Ovary (tissue), 9 donors: ENCODE measurements around the gene NR3C1. TPM values are rescaled to one million over a fixed set of nuclear protein-coding genes. Genes with fewer than 3 reads are reported as not detected.

Experiments
- DNase-seq, 5 donors: peaks; one replicate each; pipeline ENCODE4 v3.0.0-alpha.2; 2019 to 2020
- H3K27ac ChIP-seq, 2 donors: fragments of 200-600 bp; one replicate each; pipeline versions ENCODE4 v1.5.1 to v1.8.0; 2019 to 2022
- H3K27me3 ChIP-seq: fragments of 200-600 bp; one replicate; pipeline ENCODE4 v1.8.0; 2022
- H3K36me3 ChIP-seq: fragments of 200-600 bp; sonication (generic); one replicate; pipeline ENCODE4 v1.5.1; 2019
- H3K4me1 ChIP-seq: one replicate; pipeline ENCODE4 v1.8.1; 2013; ENCODE audit warnings: mild to moderate bottlenecking, moderate library complexity; ENCODE audit not compliant: insufficient read depth
- H3K4me3 ChIP-seq: fragments of 200-600 bp; sonication (generic); one replicate; pipeline ENCODE4 v1.5.1; 2017
- H3K9me3 ChIP-seq, 2 donors: fragments of 200-600 bp in 1 of 2; sonication (generic) in 1 of 2; one replicate each; pipeline versions ENCODE4 v1.5.1 to v1.8.1; 2013 to 2019; ENCODE audit warnings: mild to moderate bottlenecking in 1 of 2, moderate library complexity in 1 of 2
- EP300 ChIP-seq: sonication (generic); formaldehyde crosslinking; IDR thresholded peaks from one replicate; pipeline ENCODE4 v1.6.1; 2017; ENCODE audit warnings: antibody characterized with exemption
- POLR2A ChIP-seq: fragments of 450-650 bp; IDR thresholded peaks from one replicate; pipeline ENCODE4 v1.6.1; 2017; ENCODE audit warnings: antibody characterized with exemption, mild to moderate bottlenecking, moderate library complexity
- WGBS, 3 donors: extraction: QIAGEN DNeasy Blood & Tissue Kit in 1 of 3; methylation state at CpG; one replicate each; pipeline versions ENCODE4 v1.1.5 to v1.1.7; 2013 to 2017; 5-methylcytosine and 5-hydroxymethylcytosine counted together
- intact Hi-C, 4 donors: fragments of 100-400 bp; cut with DNase I; formaldehyde crosslinking; loops; one replicate each; pipeline versions ENCODE4 v1.11.0 to v1.15.1; 2022 to 2023
- polyA plus RNA-seq, 2 donors: library from polyadenylated mRNA; stranded (reverse); fragments of 200-250 nt in 1 of 2; fragments of 350-450 nt in 1 of 2; fragmentation: Illumina TruSeq in 1 of 2; extraction: RNeasy Lipid Tissue Mini Kit (QIAGEN cat#74804) in 1 of 2; gene quantifications; one replicate each; pipeline ENCODE4 v1.2.3, GENCODE V29; 2013 to 2014
- total RNA-seq, 7 donors: library from RNA; depleted of rRNA in 2 of 7; stranded (reverse); fragments of >200 nt in 2 of 7; fragmentation: NEBNext Ultra II Directional in 3 of 7; extraction: Animal tissue kit (Norgen Biotek cat#: 25700) in 3 of 7; gene quantifications; one replicate each; pipeline versions ENCODE4 v1.1.0 to v1.2.4, GENCODE V29; 2016 to 2023
- TF ChIP-seq, protein P1 (sequence below), 3 donors: fragments of 450-650 bp in 2 of 3; fragments of 200-600 bp in 1 of 3; IDR thresholded peaks; one replicate each; pipeline versions ENCODE4 v1.5.1 to v1.8.0; 2016 to 2022; ENCODE audit warnings: antibody characterized with exemption in 3 of 3, mild to moderate bottlenecking in 1 of 3
- donor health status: DM: no; HTN: no; CAD: no; lungs with moderate emphysema.
- donor health status: DM: no; HTN: no; CAD: no.
- donor health status: Bipolar disorder and iron deficiency.
- donor health status: DM: yes; HTN: yes; CAD: no.
- donor health status: DM: no; HTN: no; CAD: no.
- donor health status: DM: yes; HTN: yes; CAD: no.

The NR3C1 gene
- total and polyA plus RNA-seq, 9 donors: 15.5 to 54.3 (median 38.4) TPM

DNA sequence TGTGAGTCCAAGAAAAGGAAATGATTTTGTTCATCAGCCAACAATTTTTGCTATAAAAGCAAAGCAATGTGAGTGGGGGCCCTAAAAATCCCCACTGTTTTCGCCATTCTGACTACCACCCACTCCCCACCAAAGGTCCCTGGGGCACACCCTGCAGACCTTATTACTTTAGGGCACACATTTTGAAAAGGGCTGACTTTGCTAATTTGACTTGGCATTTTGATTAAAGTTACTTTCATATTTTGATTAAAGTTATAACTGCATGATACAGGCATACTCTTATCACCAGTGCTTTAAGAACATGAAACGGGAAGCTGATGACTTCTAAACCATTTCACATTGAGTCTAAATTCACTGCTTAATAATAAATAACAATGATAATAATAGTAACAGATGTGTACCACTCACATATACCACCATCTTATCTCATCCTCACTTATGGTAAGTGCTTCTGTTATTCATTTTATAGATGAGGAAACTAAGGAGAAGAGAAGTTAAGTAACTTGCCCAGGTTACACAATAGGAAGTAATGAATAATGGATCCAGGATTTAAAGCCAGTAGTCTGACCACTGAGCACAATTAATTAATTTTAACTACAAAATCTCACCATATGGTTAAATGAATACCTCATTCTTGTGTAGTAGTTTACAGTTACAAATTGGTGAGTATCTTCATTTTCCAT lies 25.4 kb upstream of the NR3C1 start:
- Histone ChIP-seq H3K36me3 (no peaks in the 10 kb centered on the region), H3K4me1 (no peaks in the 10 kb centered on the region), H3K27me3 (no peaks in the 10 kb centered on the region), H3K27ac (no peak overlapping the region), H3K9me3 (no peaks in the 10 kb centered on the region), H3K4me3 (no peak overlapping the region)
- no peak for DNase-seq
- no peak for TF ChIP-seq POLR2A
- no peak for TF ChIP-seq EP300
- TF ChIP-seq, protein P1, sequence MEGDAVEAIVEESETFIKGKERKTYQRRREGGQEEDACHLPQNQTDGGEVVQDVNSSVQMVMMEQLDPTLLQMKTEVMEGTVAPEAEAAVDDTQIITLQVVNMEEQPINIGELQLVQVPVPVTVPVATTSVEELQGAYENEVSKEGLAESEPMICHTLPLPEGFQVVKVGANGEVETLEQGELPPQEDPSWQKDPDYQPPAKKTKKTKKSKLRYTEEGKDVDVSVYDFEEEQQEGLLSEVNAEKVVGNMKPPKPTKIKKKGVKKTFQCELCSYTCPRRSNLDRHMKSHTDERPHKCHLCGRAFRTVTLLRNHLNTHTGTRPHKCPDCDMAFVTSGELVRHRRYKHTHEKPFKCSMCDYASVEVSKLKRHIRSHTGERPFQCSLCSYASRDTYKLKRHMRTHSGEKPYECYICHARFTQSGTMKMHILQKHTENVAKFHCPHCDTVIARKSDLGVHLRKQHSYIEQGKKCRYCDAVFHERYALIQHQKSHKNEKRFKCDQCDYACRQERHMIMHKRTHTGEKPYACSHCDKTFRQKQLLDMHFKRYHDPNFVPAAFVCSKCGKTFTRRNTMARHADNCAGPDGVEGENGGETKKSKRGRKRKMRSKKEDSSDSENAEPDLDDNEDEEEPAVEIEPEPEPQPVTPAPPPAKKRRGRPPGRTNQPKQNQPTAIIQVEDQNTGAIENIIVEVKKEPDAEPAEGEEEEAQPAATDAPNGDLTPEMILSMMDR (IDR thresholded peaks at IDR 0.05): no peak
- WGBS, 3 donors: 75 to 86% (median 77%) methylated on average over 2 of the region's 2 CpGs
- intact Hi-C loops: no loop called here

DNA sequence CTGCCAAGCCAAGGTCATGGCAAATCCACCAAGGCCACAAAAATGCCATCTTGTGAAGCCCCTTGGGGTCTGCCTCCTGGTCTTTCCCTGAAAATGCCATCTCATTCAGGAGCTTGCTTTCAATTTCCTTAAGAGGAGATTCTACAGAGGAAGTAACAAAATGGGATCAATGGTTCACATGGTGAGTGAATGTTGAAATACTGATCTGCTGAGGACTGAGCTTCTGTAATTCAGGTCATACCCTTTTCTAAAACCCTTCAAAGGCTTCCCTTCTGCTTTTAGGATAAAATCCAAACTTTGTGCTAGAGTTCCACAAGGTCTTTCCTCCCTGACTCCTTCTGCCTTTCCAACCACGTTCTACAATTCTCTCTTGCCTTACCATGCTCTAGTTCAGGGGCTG lies 24.7 kb upstream of the NR3C1 start:
- intact Hi-C loops: no loop called here
- 82 to 88% (median 83%) methylated on average over 1 of the region's 1 CpG for WGBS, 3 donors
- Histone ChIP-seq H3K4me3 (no peak overlapping the region), H3K27me3 (no peaks in the 10 kb centered on the region), H3K4me1 (no peaks in the 10 kb centered on the region), H3K27ac (no peak overlapping the region), H3K36me3 (no peaks in the 10 kb centered on the region), H3K9me3 (no peaks in the 10 kb centered on the region)
- TF ChIP-seq, protein P1 (IDR thresholded peaks at IDR 0.05): no peak
- DNase-seq: no peak

DNA sequence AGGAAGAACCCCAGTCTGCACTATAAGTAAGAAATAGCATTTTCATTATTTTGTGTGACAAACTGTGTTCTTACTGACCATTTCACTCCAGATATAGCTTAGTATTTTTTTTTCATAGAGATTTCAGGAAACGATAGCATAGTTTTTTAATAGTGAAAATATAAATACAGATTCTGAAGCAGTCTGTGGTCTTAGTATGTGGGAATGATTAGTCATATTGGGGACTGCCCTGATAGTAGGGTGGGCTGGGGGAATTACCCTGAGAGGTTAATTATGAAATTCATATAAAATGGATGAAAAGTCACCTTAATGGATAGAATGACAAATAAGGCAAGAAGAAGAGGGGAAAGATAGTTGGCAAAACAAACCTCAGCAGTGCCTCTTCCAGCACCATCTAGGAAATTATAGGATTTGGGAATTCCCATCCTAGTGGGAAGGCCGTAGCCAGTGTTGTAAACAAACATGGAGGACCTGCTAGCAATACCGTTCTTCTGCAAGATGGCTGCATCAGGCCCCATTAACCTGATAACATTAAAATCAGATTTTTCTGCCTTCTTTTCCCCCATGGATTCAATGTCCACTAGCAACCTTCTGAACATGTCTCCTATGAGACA lies 23.7 kb upstream of the NR3C1 start:
- 92 to 95% (median 93%) methylated on average over 3 of the region's 3 CpGs for WGBS, 3 donors
- intact Hi-C loops: no loop called here
- no peaks in the 10 kb centered on the region for H3K36me3 ChIP-seq

DNA sequence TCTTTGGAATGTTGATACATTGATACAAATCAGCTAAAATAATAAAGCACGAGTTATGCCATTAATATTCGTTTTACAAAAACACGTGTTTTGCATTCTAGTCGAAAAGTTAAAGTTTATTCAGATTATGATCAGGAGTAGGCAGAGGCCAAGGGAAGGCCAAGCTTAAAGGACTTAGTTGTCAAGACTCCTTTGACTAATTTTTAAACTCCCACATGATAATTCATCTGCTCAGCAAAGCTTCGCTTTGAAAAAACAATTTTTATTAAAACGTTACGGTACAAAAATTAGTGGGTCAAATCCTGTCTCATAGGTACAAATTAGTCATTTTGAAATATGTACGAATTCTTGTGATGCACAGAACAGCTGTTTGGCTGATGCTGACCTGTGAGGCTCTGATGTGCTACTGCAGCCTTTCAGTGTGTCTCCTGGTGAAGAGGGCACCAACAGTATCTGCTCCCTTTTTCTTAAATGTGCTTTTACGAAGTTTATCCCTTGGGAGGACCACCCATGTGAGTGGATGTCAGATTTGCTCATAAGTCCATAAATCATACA lies 23.0 kb upstream of the NR3C1 start:
- H3K27ac ChIP-seq: no peak overlapping the region
- TF ChIP-seq, protein P1 (IDR thresholded peaks at IDR 0.05): no peak
- TF ChIP-seq POLR2A (no peak), EP300 (no peak)
- intact Hi-C loops: no loop called here
- WGBS, 3 donors: 68 to 72% (median 72%) methylated on average over 9 of the region's 9 CpGs
- no peaks in the 10 kb centered on the region for H3K4me1 ChIP-seq
- no peaks in the 10 kb centered on the region for H3K36me3 ChIP-seq
- H3K9me3 ChIP-seq: no peaks in the 10 kb centered on the region
- no peak for DNase-seq
- H3K27me3 ChIP-seq: no peaks in the 10 kb centered on the region
- no peak overlapping the region for H3K4me3 ChIP-seq

More for the DNA sequence above, 23.7 kb upstream of the NR3C1 start:
- H3K27me3 ChIP-seq: no peaks in the 10 kb centered on the region
- H3K4me3 ChIP-seq: no peak overlapping the region
- H3K27ac ChIP-seq: no peak overlapping the region
- H3K9me3 ChIP-seq: no peaks in the 10 kb centered on the region
- TF ChIP-seq, protein P1 (IDR thresholded peaks at IDR 0.05): no peak
- TF ChIP-seq EP300 (no peak), POLR2A (no peak)
- H3K4me1 ChIP-seq: no peaks in the 10 kb centered on the region
- no peak for DNase-seq
